Pulmonary artery endothelial cell (primary cell): ENCODE measurements around the gene CHIC2. TPM values are rescaled to one million over a fixed set of nuclear protein-coding genes. Genes with fewer than 3 reads are reported as not detected.

Experiments used
- total RNA-seq: library from RNA; depleted of rRNA; stranded (reverse); fragments of >200 nt; gene quantifications from 2 replicates; pipeline ENCODE4 v1.2.3, GENCODE V29; 2014

CHIC2 gene
- total RNA-seq, 1 donor from 2014 or later, result 78.0 TPM

Other genes starting within 250 kb of the CHIC2 start
- gene GSX2, start 35.6 kb upstream of the CHIC2 start, total RNA-seq, result not detected in 2 replicates
- gene PDGFRA, start 164.7 kb upstream of the CHIC2 start, total RNA-seq, result 0.73 and 0.85 TPM in 2 replicates